Cardiac fibroblast (primary cell): ENCODE data around the gene PIP5K1B.

Experiments used
- DNase-seq, 2 donors: peaks; one replicate each; pipeline versions ENCODE4 v3.0.0 to v3.0.0-alpha.2; 2010; ENCODE audit warnings: low read depth in 2 of 2
- H3K4me3 ChIP-seq, 2 donors: replicated peaks in 1 of 2; 1 replicate in 1 of 2; 2 replicates in 1 of 2; pipeline ENCODE4 v1.5.1; 2011; ENCODE audit warnings: low read depth in 2 of 2, low read length in 2 of 2, mild to moderate bottlenecking in 2 of 2, moderate library complexity in 1 of 2
- CTCF ChIP-seq: IDR thresholded peaks from one replicate; pipeline ENCODE4 v1.5.1; 2011; ENCODE audit warnings: low read depth, mild to moderate bottlenecking, low read length, inconsistent platforms

Gene PIP5K1B

GRCh38 chr9:69058101-69058500 is 353.1 kb downstream of the PIP5K1B start:
- H3K4me3 ChIP-seq = no peak overlapping the region
- DNase-seq = no peak
- no peak for TF ChIP-seq CTCF
